ENCODE measurements around the gene SGPL1. TPM values are rescaled to one million over a fixed set of nuclear protein-coding genes. Genes with fewer than 3 reads are reported as not detected.

The SGPL1 gene
- total and polyA plus RNA-seq, 2 of the 8 experiments (the other 6 are each of a cell fraction or from before 2014, with no cell fraction given) = 20.5 to 51.6 TPM

GRCh38 chr10:70847659-70848360, 32.1 kb downstream of the SGPL1 start:
- H2BK15ac ChIP-seq (ENCODE audit: low read length) = no peak overlapping the region
- H2BK20ac ChIP-seq (ENCODE audit: low read length) = no peak overlapping the region
- FAIRE-seq (no peak), DNase-seq (ENCODE audit: low read depth in 1 of 2, low spot score in 2 of 2) (no peak)
- no peak overlapping the region for H3K4ac ChIP-seq (replicated peaks; ENCODE audit: insufficient read length, low read depth, low read length)
- ChIA-PET CTCF (ENCODE audit: partially characterized antibody) (interaction anchor here (0.9 kb wide), 1 partner anchor 250 kb away, joined by 3 read pairs; no protein-coding TSS in a partner anchor), POLR2A (ENCODE audit: partially characterized antibody) (no interaction called here)
- no peak overlapping the region for H3K14ac ChIP-seq (ENCODE audit: insufficient read length)
- no peak overlapping the region for H4K8ac ChIP-seq (ENCODE audit: extremely low read depth, insufficient read depth, low read length)
- no peak overlapping the region for H3K23ac ChIP-seq (ENCODE audit: insufficient read length)
- no peaks in the 10 kb centered on the region for H3K27me3 ChIP-seq (replicated peaks in 1 of 4; ENCODE audit: control insufficient read depth in 3 of 4, extremely low read depth in 1 of 4, insufficient read depth in 3 of 4, low read length in 3 of 4)
- no peaks in the 10 kb centered on the region for H3K9me3 ChIP-seq (ENCODE audit: insufficient read depth in 2 of 2, low read depth in 1 of 2, low read length in 1 of 2)
- no peak overlapping the region for H3K56ac ChIP-seq (replicated peaks; ENCODE audit: insufficient read length, low read depth, low read length)
- H3K27ac ChIP-seq (ENCODE audit: low read depth, low read length) = no peak overlapping the region
- H3K79me1 ChIP-seq (ENCODE audit: low read depth, low read length) = no peaks in the 10 kb centered on the region; the same call in 1 of the 2 replicates
- no peak overlapping the region for H3K4me2 ChIP-seq (ENCODE audit: insufficient read depth in 1 of 2, low read depth in 2 of 2, low read length in 2 of 2)
- no peak overlapping the region for H3K4me3 ChIP-seq (ENCODE audit: extremely low read depth in 1 of 4, insufficient read depth in 2 of 4, low read depth in 3 of 4, low read length in 4 of 4)
- no peak overlapping the region for H3K9ac ChIP-seq (replicated peaks in 1 of 4; ENCODE audit: extremely low read depth in 1 of 4, low read depth in 3 of 4, low read length in 3 of 4)
- WGBS, 2 experiments (ENCODE audit: extremely low coverage in 1 of 2, insufficient coverage in 1 of 2, insufficient read length in 1 of 2, insufficient replicate concordance in 2 of 2, low coverage in 1 of 2, low lambda C conversion rate in 2 of 2, missing lambda C conversion rate in 1 of 2) = 78% methylated on average over 1 of the region's 1 CpG; no CpG with 5 or more reads in 1 of the 2 experiments
- H3K36me3 ChIP-seq (ENCODE audit: control insufficient read depth in 2 of 4, insufficient read depth in 4 of 4, low read length in 3 of 4) = peaks cover 2 to 35% (median 10%) of the 10 kb centered on the region in 4 experiments; a peak in 7 of 8 replicates
- H3K4me1 ChIP-seq (replicated peaks in 1 of 4; ENCODE audit: control insufficient read depth in 3 of 4, insufficient read depth in 4 of 4, low read length in 3 of 4) = no peaks in the 10 kb centered on the region
- no peaks in the 10 kb centered on the region for H3K23me2 ChIP-seq (ENCODE audit: low read depth, low read length)
- no peak overlapping the region for H3K18ac ChIP-seq (ENCODE audit: extremely low read depth, low read length)
- no peak overlapping the region for H4K5ac ChIP-seq (ENCODE audit: insufficient read length, low read depth, low read length)
- no peak overlapping the region for H2AK5ac ChIP-seq (ENCODE audit: low read depth, low read length)
- H3K79me2 ChIP-seq (ENCODE audit: control insufficient read depth in 1 of 2, insufficient read depth in 2 of 2, low read length in 2 of 2) = no peaks in the 10 kb centered on the region
- H2AFZ ChIP-seq (ENCODE audit: low read length) = no peak overlapping the region
- no peak overlapping the region for H4K91ac ChIP-seq (replicated peaks; ENCODE audit: insufficient read length, low read length)
- H2BK12ac ChIP-seq (ENCODE audit: low read depth, low read length) = no peak overlapping the region
- H2BK5ac ChIP-seq (ENCODE audit: low read depth, low read length) = no peak overlapping the region
- H4K20me1 ChIP-seq (replicated peaks in 1 of 2; ENCODE audit: control insufficient read depth in 1 of 2, insufficient read depth in 2 of 2, low read length in 2 of 2) = no peaks in the 10 kb centered on the region
- H2BK120ac ChIP-seq (replicated peaks; ENCODE audit: low read depth, low read length) = no peak overlapping the region
- TF ChIP-seq SUZ12 (IDR thresholded peaks at IDR 0.05; ENCODE audit: low read length) = no peak
- TF ChIP-seq, protein P1, sequence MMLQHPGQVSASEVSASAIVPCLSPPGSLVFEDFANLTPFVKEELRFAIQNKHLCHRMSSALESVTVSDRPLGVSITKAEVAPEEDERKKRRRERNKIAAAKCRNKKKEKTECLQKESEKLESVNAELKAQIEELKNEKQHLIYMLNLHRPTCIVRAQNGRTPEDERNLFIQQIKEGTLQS (IDR thresholded peaks at IDR 0.05; ENCODE audit: insufficient read depth, low read depth, low read length) = no peak
- TF ChIP-seq CHD1 (IDR thresholded peaks at IDR 0.05; ENCODE audit: low read depth, low read length) = no peak
- TF ChIP-seq TAF7 (optimal IDR thresholded peaks at IDR 0.05; ENCODE audit: borderline replicate concordance, low read depth, low read length) = no peak
- TF ChIP-seq TAF1 (IDR thresholded peaks at IDR 0.05; ENCODE audit: low read depth, low read length) = no peak
- TF ChIP-seq CTCF (IDR thresholded peaks at IDR 0.05; ENCODE audit: control extremely low read depth in 1 of 3, insufficient read depth in 1 of 3, low read depth in 1 of 3, low read length in 3 of 3) = no peak
- no peak for TF ChIP-seq CTBP2 (IDR thresholded peaks at IDR 0.05; ENCODE audit: borderline replicate concordance, insufficient read depth, insufficient read length, low read length)
- no peak for TF ChIP-seq TBP (IDR thresholded peaks at IDR 0.05; ENCODE audit: low read depth, low read length)
- no peak for TF ChIP-seq SP1 (IDR thresholded peaks at IDR 0.05; ENCODE audit: low read depth, low read length)
- no peak for TF ChIP-seq POU5F1 (IDR thresholded peaks at IDR 0.05; ENCODE audit: low read depth, low read length)
